Neutrophil (primary cell): ENCODE data around the gene GPR148.

Source experiments
- H3K27ac ChIP-seq: fragments of 200-600 bp; sonication (generic); 2 replicates; pipeline ENCODE4 v1.5.1; 2016; ENCODE audit warnings: mild to moderate bottlenecking, moderate library complexity
- H3K27me3 ChIP-seq: fragments of 200-600 bp; sonication (generic); 2 replicates; pipeline ENCODE4 v1.6.0; 2016; ENCODE audit warnings: mild to moderate bottlenecking
- H3K36me3 ChIP-seq: fragments of 200-600 bp; sonication (generic); 2 replicates; pipeline ENCODE4 v1.5.1; 2017
- H3K4me1 ChIP-seq, 2 experiments: fragments of 200-600 bp in 1 of 2; sonication (generic) in 1 of 2; 1 replicate in 1 of 2; 2 replicates in 1 of 2; pipeline versions ENCODE4 v1.5.1 to v1.6.1; 2013 to 2016; ENCODE audit warnings: low read depth in 1 of 2, low read length in 1 of 2, mild to moderate bottlenecking in 1 of 2, moderate library complexity in 1 of 2; ENCODE audit not compliant: control insufficient read depth in 1 of 2, insufficient read depth in 1 of 2
- H3K4me3 ChIP-seq, 2 experiments: fragments of 200-600 bp in 1 of 2; sonication (generic) in 1 of 2; 1 replicate in 1 of 2; 2 replicates in 1 of 2; pipeline ENCODE4 v1.5.1; 2013 to 2016; ENCODE audit warnings: low read depth in 1 of 2, low read length in 1 of 2, mild to moderate bottlenecking in 1 of 2, moderate library complexity in 1 of 2
- H3K9me3 ChIP-seq: fragments of 200-600 bp; sonication (generic); 2 replicates; pipeline ENCODE4 v1.5.1; 2016
- CTCF ChIP-seq: fragments of 200-600 bp; sonication (generic); IDR thresholded peaks from 2 replicates; pipeline ENCODE4 v1.5.1; 2016; ENCODE audit warnings: antibody characterized with exemption

GPR148 gene

GRCh38 chr2:130735200-130735599 is 6.3 kb downstream of the GPR148 start:
- H3K4me3 ChIP-seq: no peak overlapping the region
- no peaks in the 10 kb centered on the region for H3K4me1 ChIP-seq
- no peaks in the 10 kb centered on the region for H3K36me3 ChIP-seq
- TF ChIP-seq CTCF: no peak
- H3K9me3 ChIP-seq: no peaks in the 10 kb centered on the region
- no peak overlapping the region for H3K27ac ChIP-seq
- peaks cover 9% of the 10 kb centered on the region for H3K27me3 ChIP-seq

DNA sequence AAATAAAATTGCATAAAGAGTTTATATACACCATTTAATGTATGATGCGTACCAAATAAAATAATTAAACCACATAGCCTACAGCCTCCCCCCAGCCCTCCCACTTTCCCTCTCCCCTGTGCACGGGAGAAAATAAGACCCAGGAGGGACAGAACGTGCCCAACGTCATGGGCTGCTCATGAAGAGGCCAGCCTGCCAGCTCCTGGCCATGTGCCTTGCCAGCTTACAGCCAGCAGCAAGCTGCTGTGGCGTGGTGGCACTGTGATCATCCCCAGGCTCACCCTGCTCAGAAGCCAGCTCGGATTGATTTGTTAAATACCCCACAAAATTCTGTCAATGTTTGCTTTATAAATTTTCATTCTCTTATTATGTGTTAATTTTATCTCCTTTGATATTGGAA is 7.6 kb downstream of the GPR148 start:
- H3K36me3 ChIP-seq: no peaks in the 10 kb centered on the region
- H3K4me3 ChIP-seq: no peak overlapping the region
- no peaks in the 10 kb centered on the region for H3K4me1 ChIP-seq
- H3K27ac ChIP-seq: no peak overlapping the region
- H3K9me3 ChIP-seq: no peaks in the 10 kb centered on the region
- TF ChIP-seq CTCF: no peak
- peaks cover 5% of the 10 kb centered on the region for H3K27me3 ChIP-seq

- Histone ChIP-seq H3K27ac (no peak overlapping the region), H3K27me3 (peaks cover 13% of the 10 kb centered on the region), H3K9me3 (no peaks in the 10 kb centered on the region), H3K4me1 (no peaks in the 10 kb centered on the region), H3K4me3 (no peak overlapping the region), H3K36me3 (no peaks in the 10 kb centered on the region)
- TF ChIP-seq CTCF: no peak
These were observed 8.7 kb downstream of the GPR148 start for GRCh38 chr2:130737592-130737991.

DNA sequence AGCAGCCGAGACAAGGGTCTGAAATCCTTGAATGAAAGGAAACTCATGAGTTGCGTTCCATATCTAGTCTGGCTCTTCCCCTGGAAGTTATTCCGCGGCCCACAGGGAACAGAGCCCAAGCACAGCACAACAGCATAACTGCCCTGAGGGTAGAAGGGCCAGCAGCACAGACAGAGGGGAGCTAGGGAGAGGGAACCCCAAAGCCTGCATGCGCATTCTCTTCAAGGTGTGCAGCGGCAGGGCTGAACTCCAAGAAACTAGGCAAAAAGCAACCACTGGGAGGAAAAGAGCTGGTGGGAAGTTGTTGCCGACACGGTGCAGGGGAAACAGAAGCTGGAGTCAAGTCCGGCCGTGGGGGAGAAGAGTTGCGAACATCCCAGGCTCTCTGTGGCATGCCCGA is 11.8 kb downstream of the GPR148 start:
- Histone ChIP-seq H3K4me3 (no peak overlapping the region), H3K4me1 (no peaks in the 10 kb centered on the region), H3K36me3 (no peaks in the 10 kb centered on the region), H3K27me3 (peaks cover 33% of the 10 kb centered on the region), H3K27ac (no peak overlapping the region), H3K9me3 (no peaks in the 10 kb centered on the region)
- no peak for TF ChIP-seq CTCF

- Histone ChIP-seq H3K4me3 (no peak overlapping the region), H3K27me3 (peaks cover 38% of the 10 kb centered on the region), H3K27ac (no peak overlapping the region), H3K36me3 (no peaks in the 10 kb centered on the region), H3K4me1 (no peaks in the 10 kb centered on the region), H3K9me3 (no peaks in the 10 kb centered on the region)
- TF ChIP-seq CTCF: no peak
These were observed 14.4 kb downstream of the GPR148 start for GRCh38 chr2:130743278-130743677.
